Nephron (organoid): ENCODE data around the gene PDIA2.
"Not testable (repeated sequence)": the region's sequence is repeated elsewhere in the genome, so short reads cannot be mapped to it uniquely, and the experiment has no call there.

Experiments used
- H3K27ac Mint-ChIP-seq, 3 experiments: 2 replicates each; pipeline ENCODE4 v1.8.0; 2020; ENCODE audit warnings: mixed read lengths in 3 of 3, mild to moderate bottlenecking in 2 of 3, moderate library complexity in 1 of 3
- H3K27me3 Mint-ChIP-seq: 2 replicates; pipeline ENCODE4 v1.8.0; 2021; ENCODE audit warnings: low read depth, mild to moderate bottlenecking, moderate library complexity, mixed read lengths
- H3K36me3 Mint-ChIP-seq: 2 replicates; pipeline ENCODE4 v1.8.0; 2020; ENCODE audit warnings: low read depth, mixed read lengths
- H3K4me1 Mint-ChIP-seq: 2 replicates; pipeline ENCODE4 v1.8.0; 2020; ENCODE audit warnings: mixed read lengths
- H3K4me3 Mint-ChIP-seq, 3 experiments: 2 replicates each; pipeline ENCODE4 v1.8.0; 2020; ENCODE audit warnings: mild to moderate bottlenecking in 3 of 3, mixed read lengths in 3 of 3, moderate library complexity in 2 of 3
- H3K9me3 Mint-ChIP-seq: 2 replicates; pipeline ENCODE4 v1.8.0; 2020; ENCODE audit warnings: mixed read lengths
- TF ChIP-seq, protein P1 (sequence below), 3 experiments: fragments of 200-600 bp; sonication (generic); IDR thresholded peaks; one replicate each; pipeline ENCODE4 v1.5.0; 2021; ENCODE audit warnings: antibody characterized with exemption in 3 of 3; ENCODE audit not compliant: unreplicated experiment in 3 of 3

Gene PDIA2

DNA sequence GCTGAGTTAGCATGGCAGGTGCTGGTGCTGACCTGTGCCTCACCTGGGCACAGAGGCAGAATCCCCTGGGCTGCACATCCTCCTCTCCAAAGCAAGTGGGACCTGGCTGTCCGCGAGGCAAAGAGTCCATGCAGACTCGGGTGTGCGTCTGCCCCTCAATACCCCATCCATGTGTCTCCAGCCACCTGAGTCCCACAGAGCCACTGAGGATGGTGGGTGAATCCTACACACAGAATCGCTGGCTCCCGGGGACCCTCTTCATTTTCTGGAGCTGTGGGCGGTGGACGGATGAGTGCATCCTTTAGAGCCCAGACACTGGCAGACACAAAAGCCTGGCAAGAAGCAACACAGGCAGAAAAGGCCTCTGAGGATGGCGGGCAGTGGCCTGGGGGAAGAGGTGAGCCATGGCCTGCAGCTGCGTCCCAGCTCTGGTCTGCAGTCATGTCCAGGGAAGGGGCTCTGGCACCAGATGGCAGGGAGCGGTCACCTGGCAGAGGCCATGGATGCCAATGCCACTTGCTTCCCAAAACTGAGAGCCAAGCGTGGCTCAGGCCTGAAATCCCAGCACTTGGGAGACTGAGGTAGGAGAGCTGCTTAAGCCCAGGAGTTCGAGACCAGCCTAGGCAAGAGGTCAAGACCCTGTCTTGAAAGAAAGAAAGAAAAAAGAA is 39.6 kb downstream of the PDIA2 start:
- H3K27me3 Mint-ChIP-seq = no peaks in the 10 kb centered on the region
- TF ChIP-seq, protein P1, sequence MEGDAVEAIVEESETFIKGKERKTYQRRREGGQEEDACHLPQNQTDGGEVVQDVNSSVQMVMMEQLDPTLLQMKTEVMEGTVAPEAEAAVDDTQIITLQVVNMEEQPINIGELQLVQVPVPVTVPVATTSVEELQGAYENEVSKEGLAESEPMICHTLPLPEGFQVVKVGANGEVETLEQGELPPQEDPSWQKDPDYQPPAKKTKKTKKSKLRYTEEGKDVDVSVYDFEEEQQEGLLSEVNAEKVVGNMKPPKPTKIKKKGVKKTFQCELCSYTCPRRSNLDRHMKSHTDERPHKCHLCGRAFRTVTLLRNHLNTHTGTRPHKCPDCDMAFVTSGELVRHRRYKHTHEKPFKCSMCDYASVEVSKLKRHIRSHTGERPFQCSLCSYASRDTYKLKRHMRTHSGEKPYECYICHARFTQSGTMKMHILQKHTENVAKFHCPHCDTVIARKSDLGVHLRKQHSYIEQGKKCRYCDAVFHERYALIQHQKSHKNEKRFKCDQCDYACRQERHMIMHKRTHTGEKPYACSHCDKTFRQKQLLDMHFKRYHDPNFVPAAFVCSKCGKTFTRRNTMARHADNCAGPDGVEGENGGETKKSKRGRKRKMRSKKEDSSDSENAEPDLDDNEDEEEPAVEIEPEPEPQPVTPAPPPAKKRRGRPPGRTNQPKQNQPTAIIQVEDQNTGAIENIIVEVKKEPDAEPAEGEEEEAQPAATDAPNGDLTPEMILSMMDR (IDR thresholded peaks at IDR 0.05; ENCODE audit: unreplicated experiment in 3 of 3) = no peak
- H3K27ac Mint-ChIP-seq = no peak overlapping the region
- H3K4me3 Mint-ChIP-seq = no peak overlapping the region
- no peaks in the 10 kb centered on the region for H3K9me3 Mint-ChIP-seq
- H3K36me3 Mint-ChIP-seq = peaks cover 12% of the 10 kb centered on the region
- H3K4me1 Mint-ChIP-seq = peaks cover 3% of the 10 kb centered on the region

DNA sequence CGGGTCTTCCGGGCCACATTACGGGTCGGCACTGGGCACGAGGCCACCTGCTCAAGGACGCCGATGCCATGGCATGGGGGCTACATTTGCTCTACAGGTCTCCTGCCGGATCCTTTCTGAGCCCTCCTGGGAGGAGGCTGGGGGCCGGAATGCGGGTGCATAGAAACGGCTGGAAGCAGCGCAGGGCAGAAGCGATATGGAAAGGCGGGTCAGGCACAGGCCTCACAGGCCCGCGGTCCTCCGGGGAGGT is 41.2 kb downstream of the PDIA2 start:
- Mint-ChIP-seq H3K4me1 (no peaks in the 10 kb centered on the region), H3K4me3 (no peak overlapping the region), H3K27ac (no peak overlapping the region), H3K9me3 (no peaks in the 10 kb centered on the region), H3K27me3 (no peaks in the 10 kb centered on the region), H3K36me3 (peaks cover 9% of the 10 kb centered on the region)
- TF ChIP-seq, protein P1 (IDR thresholded peaks at IDR 0.05; ENCODE audit: unreplicated experiment in 3 of 3) = no peak

GRCh38 chr16:324451-325334 is 41.7 kb downstream of the PDIA2 start:
- Mint-ChIP-seq H3K4me1 (no peaks in the 10 kb centered on the region), H3K9me3 (no peaks in the 10 kb centered on the region), H3K27me3 (no peaks in the 10 kb centered on the region), H3K4me3 (no peak overlapping the region), H3K36me3 (peaks cover 6% of the 10 kb centered on the region), H3K27ac (no peak overlapping the region)
- TF ChIP-seq, protein P1 (IDR thresholded peaks at IDR 0.05; ENCODE audit: unreplicated experiment in 3 of 3) = no peak

DNA sequence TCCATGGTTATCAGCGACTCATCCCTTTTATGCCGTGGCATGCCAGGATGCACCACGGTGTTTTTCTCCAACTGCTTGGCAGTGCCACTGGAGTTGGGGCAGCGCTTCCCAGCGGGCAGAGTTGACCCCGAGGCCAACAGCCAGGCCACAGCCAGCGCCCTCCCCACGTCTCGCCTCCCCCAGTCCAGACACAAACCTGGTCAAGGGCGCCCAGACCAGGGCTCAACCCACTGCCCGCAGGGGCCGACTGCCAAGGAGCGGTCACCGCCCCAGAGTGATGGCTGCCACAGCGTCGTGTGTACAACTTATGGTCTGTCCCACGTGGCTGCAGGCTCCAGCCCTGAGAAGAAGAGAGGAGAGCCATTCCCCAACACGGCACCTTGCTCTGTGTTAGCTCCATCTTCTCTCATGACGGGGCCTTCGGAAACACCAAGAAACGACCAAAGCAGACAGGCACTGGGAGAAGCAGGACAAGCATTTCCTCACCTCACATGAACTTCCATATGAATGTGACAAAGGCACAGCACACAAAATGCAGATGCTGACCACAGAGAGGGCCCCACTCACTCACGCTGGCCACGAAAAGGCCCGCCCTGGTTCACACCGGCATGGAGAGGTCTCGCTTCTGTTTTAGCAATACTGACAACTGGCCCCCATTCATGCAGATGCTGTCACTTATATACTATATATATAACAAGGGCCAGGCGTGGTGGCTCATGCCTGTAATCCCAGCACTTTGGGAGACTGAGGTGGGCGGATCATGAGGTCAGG is 42.6 kb downstream of the PDIA2 start:
- Mint-ChIP-seq H3K27me3 (no peaks in the 10 kb centered on the region), H3K4me1 (peaks cover 3% of the 10 kb centered on the region), H3K9me3 (no peaks in the 10 kb centered on the region), H3K36me3 (no peaks in the 10 kb centered on the region), H3K27ac (no peak overlapping the region), H3K4me3 (no peak overlapping the region)
- TF ChIP-seq, protein P1 (IDR thresholded peaks at IDR 0.05; ENCODE audit: unreplicated experiment in 3 of 3) = no peak

- Mint-ChIP-seq H3K36me3 (no peaks in the 10 kb centered on the region), H3K4me3 (no peak overlapping the region), H3K27me3 (no peaks in the 10 kb centered on the region), H3K9me3 (no peaks in the 10 kb centered on the region), H3K4me1 (peaks cover 18% of the 10 kb centered on the region), H3K27ac (peak overlapping the region; percentile 67 to 77 (median 70))
- TF ChIP-seq, protein P1 (IDR thresholded peaks at IDR 0.05; ENCODE audit: unreplicated experiment in 3 of 3) = no peak
These were observed 47.8 kb downstream of the PDIA2 start for GRCh38 chr16:330741-331140.

DNA sequence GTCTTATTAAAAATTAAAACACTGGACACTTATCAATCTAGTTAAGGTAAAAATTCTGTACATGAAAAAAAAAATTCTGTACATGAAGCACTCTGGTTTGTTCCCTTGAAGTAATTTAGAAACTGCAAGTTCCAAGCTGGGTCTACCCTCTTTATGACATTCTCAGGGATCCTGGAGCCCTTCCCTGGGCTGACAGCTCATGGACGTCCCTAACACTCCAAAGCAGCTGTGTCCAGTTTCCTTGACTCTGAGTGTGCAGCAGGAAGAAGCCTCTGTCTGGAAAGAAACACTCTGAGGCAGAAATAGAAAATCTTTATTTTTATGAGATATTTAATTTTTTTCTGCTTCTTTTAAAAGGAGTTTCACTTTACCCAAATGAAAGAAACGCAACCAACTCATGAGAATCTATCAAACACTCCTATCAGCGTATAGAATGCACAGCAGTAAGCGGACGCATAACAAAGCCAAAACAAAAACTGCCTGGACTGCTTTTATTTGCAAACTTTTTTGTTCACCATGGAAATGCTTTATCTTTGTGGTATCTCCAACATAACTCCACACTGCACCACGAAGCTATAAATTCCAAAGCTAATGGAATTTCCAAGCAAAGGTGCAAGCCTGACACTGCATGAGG is 48.3 kb downstream of the PDIA2 start:
- H3K9me3 Mint-ChIP-seq, H3K27me3 Mint-ChIP-seq, H3K36me3 Mint-ChIP-seq, H3K4me3 Mint-ChIP-seq: not testable (repeated sequence)
- peaks cover 18% of the 10 kb centered on the region for H3K4me1 Mint-ChIP-seq
- peak overlapping the region; percentile 67 to 77 (median 70) for H3K27ac Mint-ChIP-seq
